ENCODE measurements around the gene ZNF497. TPM values are rescaled to one million over a fixed set of nuclear protein-coding genes. Genes with fewer than 3 reads are reported as not detected.
A peak's percentile ranks its signal among the peaks of the same experiment; 100 is the strongest.

The ZNF497 gene
- total and polyA plus RNA-seq, 9 of the 15 experiments (the other 6 are each of a cell fraction or from before 2014, with no cell fraction given), result 0.06 to 0.98 (median 0.44) TPM; not detected in 1

- peak; percentile 89 for TF ChIP-seq ZBTB2 (IDR thresholded peaks at IDR 0.05)
- no peak for TF ChIP-seq ZNF79 (CRISPR knock-in tag; IDR thresholded peaks at IDR 0.05; ENCODE audit: low read depth)
- TF ChIP-seq ZNF740 (CRISPR knock-in tag; IDR thresholded peaks at IDR 0.05), result peak; percentile 68; the same call in 1 of the 2 replicates
- no peak for TF ChIP-seq ZNF740 (tag; IDR thresholded peaks at IDR 0.05)
- peak; percentile 93 for TF ChIP-seq POLR2G (IDR thresholded peaks at IDR 0.05; ENCODE audit: low read depth, low read length)
- TF ChIP-seq SIX5 (IDR thresholded peaks at IDR 0.05; ENCODE audit: borderline replicate concordance in 1 of 2, insufficient read depth in 1 of 2, low read depth in 1 of 2, low read length in 2 of 2), result peak; percentile 73 to 87
- no peak for TF ChIP-seq HDAC2 (IDR thresholded peaks at IDR 0.05)
- TF ChIP-seq RCOR1 (IDR thresholded peaks at IDR 0.05; ENCODE audit: borderline replicate concordance in 1 of 2, low read depth in 2 of 2, low read length in 2 of 2), result 0 out of 4 replicates have a peak, but pooled peaks of 1 of the 2 experiments have one; percentile 4
- TF ChIP-seq PRPF4 (IDR thresholded peaks at IDR 0.05; ENCODE audit: insufficient read depth, low read depth, low read length, poor library complexity, severe bottlenecking), result peak; percentile 25
- no peak; the same call in 1 of the 2 replicates for TF ChIP-seq ZNF695 (CRISPR knock-in tag; IDR thresholded peaks at IDR 0.05)
- TF ChIP-seq GABPA (tag; conservative IDR thresholded peaks at IDR 0.05; ENCODE audit: low read depth), result peak; percentile 92
- no peak for TF ChIP-seq LEF1 (IDR thresholded peaks at IDR 0.05)
- 0 out of 4 replicates have a peak, but pooled peaks of 1 of the 2 experiments have one; percentile 27 for TF ChIP-seq MLLT1 (IDR thresholded peaks at IDR 0.05)
- TF ChIP-seq ZFPM2 (CRISPR knock-in tag; IDR thresholded peaks at IDR 0.05), result no peak
- peak; percentile 76 for TF ChIP-seq RBM25 (IDR thresholded peaks at IDR 0.05; ENCODE audit: low read depth, low read length, severe bottlenecking)
- peak; percentile 70; the same call in 1 of the 2 replicates for TF ChIP-seq NKRF (IDR thresholded peaks at IDR 0.05; ENCODE audit: borderline replicate concordance)
- TF ChIP-seq RNF2 (IDR thresholded peaks at IDR 0.05), result peak; percentile 32; the same call in 1 of the 2 replicates
- TF ChIP-seq ELF2 (CRISPR knock-in tag; IDR thresholded peaks at IDR 0.05), result no peak
- peak; percentile 74; the same call in 1 of the 2 replicates for TF ChIP-seq SNIP1 (IDR thresholded peaks at IDR 0.05; ENCODE audit: low read depth)
- TF ChIP-seq ATF4 (CRISPR knock-in tag; IDR thresholded peaks at IDR 0.05), result no peak
Observed at GRCh38 chr19:58408152-58409009, 45.8 kb upstream of the ZNF497 start, which contains the start of gene ZNF584 (continued).

All from K562 (cell line).